HG03039 (cell line): ENCODE measurements around the gene MAP3K7CL.

ENCODE experiments used
- ATAC-seq: cut with Tn5 transposase; IDR thresholded peaks from one replicate; pipeline ENCODE4 v1.9.1; 2021; ENCODE audit warnings: mild to moderate bottlenecking, moderate library complexity; ENCODE audit not compliant: unreplicated experiment

Gene MAP3K7CL

GRCh38 chr21:29130270-29130969, at the start of gene MAP3K7CL:
MAP3K7CL (plus strand) TSS chr21:29130644; CDS start chr21:29133345, 2,701 bp downstream.
- ATAC-seq: no peak

GRCh38 chr21:29082046-29082815, 48.2 kb upstream of the MAP3K7CL start:
- ATAC-seq: no peak

- no peak for ATAC-seq
These were observed 47.1 kb upstream of the MAP3K7CL start for GRCh38 chr21:29083306-29083705.

GRCh38 chr21:29084372-29084771, 46.1 kb upstream of the MAP3K7CL start:
- ATAC-seq: no peak

GRCh38 chr21:29085106-29085752, 45.2 kb upstream of the MAP3K7CL start:
- no peak for ATAC-seq

GRCh38 chr21:29091033-29091432, 39.4 kb upstream of the MAP3K7CL start:
- ATAC-seq: no peak

- ATAC-seq: no peak
These were observed 38.1 kb upstream of the MAP3K7CL start for GRCh38 chr21:29092102-29092959.

GRCh38 chr21:29096218-29097015, 34.0 kb upstream of the MAP3K7CL start:
- ATAC-seq: no peak

- ATAC-seq: no peak
These were observed 32.3 kb upstream of the MAP3K7CL start for GRCh38 chr21:29098156-29098555.

GRCh38 chr21:29102791-29103257, 27.6 kb upstream of the MAP3K7CL start:
- no peak for ATAC-seq

GRCh38 chr21:29104239-29104708, 26.2 kb upstream of the MAP3K7CL start:
- ATAC-seq: no peak

- ATAC-seq: no peak
These were observed 25.2 kb upstream of the MAP3K7CL start for GRCh38 chr21:29105218-29105617.

- ATAC-seq: no peak
These were observed 15.5 kb upstream of the MAP3K7CL start for GRCh38 chr21:29114765-29115500.

GRCh38 chr21:29115899-29116298, 14.5 kb upstream of the MAP3K7CL start:
- ATAC-seq: no peak

- peak; percentile 38 for ATAC-seq
These were observed 13.0 kb upstream of the MAP3K7CL start for GRCh38 chr21:29117372-29117955.

- peak; percentile 69 for ATAC-seq
These were observed 8.7 kb upstream of the MAP3K7CL start for GRCh38 chr21:29121759-29122158.

GRCh38 chr21:29124645-29125044, 5.8 kb upstream of the MAP3K7CL start:
- ATAC-seq: no peak

GRCh38 chr21:29125191-29125590, 5.3 kb upstream of the MAP3K7CL start:
- peak; percentile 75 for ATAC-seq

- no peak for ATAC-seq
These were observed 4.5 kb upstream of the MAP3K7CL start for GRCh38 chr21:29125979-29126378.
